Endothelial cell (in vitro differentiated cells): ENCODE results near the gene REEP2. TPM values are rescaled to one million over a fixed set of nuclear protein-coding genes. Genes with fewer than 3 reads are reported as not detected.

Experiments
- DNase-seq: peaks from one replicate; pipeline ENCODE4 v3.0.0; 2021; ENCODE audit warnings: low spot score
- H3K27ac Mint-ChIP-seq: one replicate; pipeline ENCODE4 v1.8.0; 2021; ENCODE audit warnings: mixed read lengths, inconsistent platforms; ENCODE audit not compliant: unreplicated experiment
- H3K27me3 Mint-ChIP-seq: one replicate; pipeline ENCODE4 v1.8.0; 2021; ENCODE audit warnings: mild to moderate bottlenecking, moderate library complexity, mixed read lengths, inconsistent platforms; ENCODE audit not compliant: unreplicated experiment
- H3K36me3 Mint-ChIP-seq: one replicate; pipeline ENCODE4 v1.8.0; 2021; ENCODE audit warnings: mild to moderate bottlenecking, low read depth, mixed read lengths, inconsistent platforms; ENCODE audit not compliant: unreplicated experiment
- H3K4me1 Mint-ChIP-seq: one replicate; pipeline ENCODE4 v1.8.0; 2021; ENCODE audit warnings: mild to moderate bottlenecking, mixed read lengths, inconsistent platforms; ENCODE audit not compliant: unreplicated experiment
- H3K4me3 Mint-ChIP-seq: one replicate; pipeline ENCODE4 v1.8.0; 2021; ENCODE audit warnings: mild to moderate bottlenecking, mixed read lengths, inconsistent platforms; ENCODE audit not compliant: unreplicated experiment
- H3K9me3 Mint-ChIP-seq: one replicate; pipeline ENCODE4 v1.8.0; 2021; ENCODE audit warnings: mixed read lengths, inconsistent platforms; ENCODE audit not compliant: unreplicated experiment
- total RNA-seq: library from RNA; stranded (reverse); fragmentation: NEBNext Ultra II Directional; extraction: Animal tissue kit (Norgen Biotek cat#: 25700); gene quantifications from one replicate; pipeline ENCODE4 v1.2.1, GENCODE V29; 2021; ENCODE audit not compliant: unreplicated experiment
- TF ChIP-seq, protein P1 (sequence below): fragments of 200-600 bp; sonication (generic); IDR thresholded peaks from one replicate; pipeline ENCODE4 v1.5.0; 2021; ENCODE audit warnings: antibody characterized with exemption; ENCODE audit not compliant: unreplicated experiment

Gene REEP2
- total RNA-seq, 1 donor from 2014 or later: 72.8 TPM

DNA sequence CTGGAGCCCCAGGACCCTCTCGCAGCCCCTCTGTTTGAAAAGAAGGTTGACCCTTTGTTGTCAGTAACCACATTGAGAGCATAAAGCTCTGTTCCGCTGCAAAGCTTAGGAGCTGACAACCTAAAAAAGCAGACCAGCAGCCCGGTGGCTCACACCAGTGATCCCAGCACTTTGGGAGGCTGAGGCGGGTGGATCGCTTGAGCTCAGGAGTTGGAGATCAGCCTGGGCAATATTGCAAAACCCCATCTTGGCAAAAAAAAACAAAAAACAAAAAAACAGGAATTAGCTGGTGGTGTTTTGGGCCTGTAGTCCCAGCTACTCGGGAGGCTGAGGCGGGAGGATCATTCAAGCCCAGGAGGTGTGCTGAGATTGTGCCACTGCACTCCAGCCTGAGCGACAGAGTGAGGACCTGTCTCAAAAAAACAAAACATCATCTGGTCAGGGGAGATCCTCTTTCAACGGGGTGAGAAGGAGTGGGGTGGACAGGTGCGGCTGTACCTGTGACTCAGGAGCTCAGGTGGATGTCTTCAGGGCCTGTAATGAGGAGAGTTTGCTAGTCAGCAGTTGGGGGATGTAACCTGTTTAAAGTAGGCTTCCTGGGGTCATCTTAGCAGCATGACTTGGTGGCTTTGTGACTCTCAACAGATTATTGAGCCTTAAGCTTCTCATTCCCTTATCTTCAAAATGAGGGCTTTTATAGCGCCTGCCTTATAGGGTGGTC, 694 bp upstream of the REEP2 start:
- Mint-ChIP-seq H3K9me3 (no peaks in the 10 kb centered on the region), H3K4me3 (peak overlapping the region; percentile 92), H3K36me3 (peaks cover 29% of the 10 kb centered on the region), H3K27me3 (peaks cover 9% of the 10 kb centered on the region), H3K4me1 (peaks cover 23% of the 10 kb centered on the region), H3K27ac (peak overlapping the region; percentile 76)
- DNase-seq: no peak
- TF ChIP-seq, protein P1, sequence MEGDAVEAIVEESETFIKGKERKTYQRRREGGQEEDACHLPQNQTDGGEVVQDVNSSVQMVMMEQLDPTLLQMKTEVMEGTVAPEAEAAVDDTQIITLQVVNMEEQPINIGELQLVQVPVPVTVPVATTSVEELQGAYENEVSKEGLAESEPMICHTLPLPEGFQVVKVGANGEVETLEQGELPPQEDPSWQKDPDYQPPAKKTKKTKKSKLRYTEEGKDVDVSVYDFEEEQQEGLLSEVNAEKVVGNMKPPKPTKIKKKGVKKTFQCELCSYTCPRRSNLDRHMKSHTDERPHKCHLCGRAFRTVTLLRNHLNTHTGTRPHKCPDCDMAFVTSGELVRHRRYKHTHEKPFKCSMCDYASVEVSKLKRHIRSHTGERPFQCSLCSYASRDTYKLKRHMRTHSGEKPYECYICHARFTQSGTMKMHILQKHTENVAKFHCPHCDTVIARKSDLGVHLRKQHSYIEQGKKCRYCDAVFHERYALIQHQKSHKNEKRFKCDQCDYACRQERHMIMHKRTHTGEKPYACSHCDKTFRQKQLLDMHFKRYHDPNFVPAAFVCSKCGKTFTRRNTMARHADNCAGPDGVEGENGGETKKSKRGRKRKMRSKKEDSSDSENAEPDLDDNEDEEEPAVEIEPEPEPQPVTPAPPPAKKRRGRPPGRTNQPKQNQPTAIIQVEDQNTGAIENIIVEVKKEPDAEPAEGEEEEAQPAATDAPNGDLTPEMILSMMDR: no peak

DNA sequence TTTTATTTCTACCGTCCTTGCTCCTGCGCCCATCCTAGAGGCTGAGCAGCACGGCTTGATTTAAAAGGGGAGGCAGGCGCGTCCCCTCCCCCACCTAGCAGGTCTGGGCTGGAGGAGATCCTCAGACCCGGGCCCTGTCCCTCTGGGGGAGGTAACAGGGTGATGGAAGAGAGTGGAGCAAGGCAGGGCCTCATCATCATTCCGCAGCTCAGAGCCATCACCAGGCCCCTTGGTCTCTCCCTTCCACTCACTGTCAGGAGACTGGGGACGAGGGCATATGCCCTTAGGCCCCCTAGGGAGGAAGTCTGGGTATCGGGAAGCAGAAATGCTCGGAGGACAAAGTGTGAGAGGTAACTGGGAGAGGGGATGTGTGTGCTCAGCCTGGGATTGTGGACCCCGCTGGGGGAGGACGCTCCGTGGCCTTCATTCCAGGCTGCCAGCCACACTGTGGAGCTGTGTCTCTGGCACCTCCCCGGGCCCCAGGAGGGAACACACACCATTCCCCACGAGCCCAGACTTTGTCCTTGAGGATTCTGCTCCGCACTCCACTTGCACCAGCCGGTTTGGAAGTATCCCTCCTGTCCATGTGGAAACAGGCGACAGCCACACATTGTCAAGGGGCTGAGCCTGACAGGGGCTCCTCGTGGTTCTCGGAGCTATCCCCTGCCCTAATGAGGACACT, 761 bp downstream of the REEP2 start:
- Mint-ChIP-seq H3K4me3 (peak overlapping the region; percentile 91), H3K27ac (no peak overlapping the region), H3K4me1 (peaks cover 26% of the 10 kb centered on the region), H3K36me3 (peaks cover 28% of the 10 kb centered on the region), H3K9me3 (no peaks in the 10 kb centered on the region), H3K27me3 (peaks cover 9% of the 10 kb centered on the region)
- TF ChIP-seq, protein P1: no peak
- DNase-seq: no peak

DNA sequence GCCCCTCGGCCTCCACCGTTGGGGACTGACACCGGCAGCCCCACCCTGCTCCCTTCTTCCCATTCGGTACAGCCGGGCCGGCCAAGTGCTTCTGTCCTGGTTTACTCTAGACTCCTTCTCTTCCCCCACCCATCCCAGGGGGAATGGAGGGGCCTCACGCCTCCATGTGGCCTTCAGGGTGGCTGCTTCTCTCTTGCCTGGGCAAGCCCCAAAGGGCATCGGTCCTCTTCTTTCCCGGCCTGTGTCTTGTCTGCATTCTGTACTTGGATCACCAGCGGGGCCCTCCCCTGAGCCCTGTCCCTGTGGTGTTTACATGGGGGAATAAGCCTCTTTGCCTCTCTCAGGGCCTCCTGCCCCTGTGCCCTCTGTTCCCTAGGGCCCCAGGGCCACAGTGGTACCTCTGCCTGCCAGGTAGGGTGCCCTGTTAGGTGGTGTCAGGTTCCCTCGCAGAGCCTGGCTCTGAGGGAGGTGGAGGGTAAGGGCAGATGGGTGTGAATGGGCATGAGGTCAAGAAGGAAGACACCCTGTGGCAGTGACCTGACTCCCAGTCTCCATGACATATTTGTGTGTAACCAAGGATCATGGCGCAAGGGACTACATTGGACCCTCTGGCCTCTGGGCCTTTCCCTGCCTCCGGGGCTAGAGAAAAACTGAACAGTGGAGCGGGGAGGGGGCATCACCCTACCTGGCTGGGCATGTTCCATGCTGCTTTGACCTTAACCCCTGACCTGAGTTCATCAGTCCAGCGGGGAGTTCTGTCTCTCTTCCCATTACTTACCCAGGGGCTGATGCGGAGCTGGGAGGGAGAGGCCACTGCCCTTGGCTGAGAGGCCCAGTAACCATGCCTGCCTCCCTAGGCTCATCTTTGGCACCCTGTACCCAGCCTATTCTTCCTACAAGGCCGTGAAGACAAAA, 1.6 kb downstream of the REEP2 start:
- Mint-ChIP-seq H3K27ac (no peak overlapping the region), H3K4me1 (peaks cover 26% of the 10 kb centered on the region), H3K36me3 (peaks cover 24% of the 10 kb centered on the region), H3K9me3 (no peaks in the 10 kb centered on the region), H3K27me3 (peaks cover 9% of the 10 kb centered on the region), H3K4me3 (peak overlapping the region; percentile 91)
- TF ChIP-seq, protein P1: no peak
- no peak for DNase-seq

DNA sequence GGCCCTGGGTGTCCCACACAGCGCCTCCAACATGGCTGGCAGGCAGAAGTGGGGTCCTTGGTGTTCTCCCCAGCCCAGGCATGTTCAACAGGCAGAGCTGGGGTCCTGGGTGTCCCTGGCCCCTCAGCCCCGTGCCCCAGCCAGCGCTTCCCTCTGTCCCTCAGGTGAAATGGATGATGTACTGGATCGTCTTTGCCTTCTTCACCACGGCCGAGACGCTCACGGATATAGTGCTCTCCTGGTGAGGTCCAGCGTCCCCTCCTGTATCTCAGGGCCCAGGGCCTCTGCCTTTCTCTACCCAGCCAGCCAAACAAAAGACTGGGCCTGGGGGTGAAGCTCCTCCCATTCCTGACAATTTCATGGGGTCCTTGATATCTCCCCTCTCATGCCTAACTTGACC, 2.4 kb downstream of the REEP2 start:
- Mint-ChIP-seq H3K27ac (no peak overlapping the region), H3K36me3 (peaks cover 17% of the 10 kb centered on the region), H3K27me3 (peaks cover 9% of the 10 kb centered on the region), H3K9me3 (no peaks in the 10 kb centered on the region), H3K4me3 (no peak overlapping the region), H3K4me1 (peaks cover 26% of the 10 kb centered on the region)
- TF ChIP-seq, protein P1: no peak
- no peak for DNase-seq
